Hepatic stellate cell (primary cell): ENCODE measurements around the gene BAIAP3.

Experiments
- DNase-seq: peaks from one replicate; pipeline ENCODE4 v3.0.0; 2011; ENCODE audit warnings: low spot score

The BAIAP3 gene

GRCh38 chr16:1348441-1348840 is 15.0 kb downstream of the BAIAP3 start:
- no peak for DNase-seq

- DNase-seq = no peak
Measured at GRCh38 chr16:1348926-1349325, 15.5 kb downstream of the BAIAP3 start.

- DNase-seq = no peak
Measured at GRCh38 chr16:1349351-1349750, 15.9 kb downstream of the BAIAP3 start.

- DNase-seq = no peak
Measured at GRCh38 chr16:1349951-1350350, 16.5 kb downstream of the BAIAP3 start.

DNA sequence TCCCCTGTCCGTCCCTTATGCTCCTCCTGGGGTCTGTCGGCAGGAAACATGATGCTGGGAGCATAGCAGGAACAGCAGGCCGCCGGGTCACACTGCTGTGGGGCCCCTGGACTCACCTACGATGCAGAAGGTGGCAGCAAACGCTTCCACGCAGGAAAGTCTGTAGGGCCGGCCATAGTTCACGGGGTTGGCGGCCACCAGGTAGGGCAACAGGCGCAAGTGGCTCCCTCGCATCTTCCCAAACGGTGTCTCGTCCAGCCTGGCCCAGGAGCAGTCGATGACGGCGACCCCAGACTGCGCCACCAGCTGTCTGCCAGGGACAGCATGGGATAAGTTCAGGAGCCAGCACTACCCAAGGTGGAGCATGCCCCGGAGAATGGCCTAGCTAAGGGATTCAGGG is 17.2 kb downstream of the BAIAP3 start:
- no peak for DNase-seq

DNA sequence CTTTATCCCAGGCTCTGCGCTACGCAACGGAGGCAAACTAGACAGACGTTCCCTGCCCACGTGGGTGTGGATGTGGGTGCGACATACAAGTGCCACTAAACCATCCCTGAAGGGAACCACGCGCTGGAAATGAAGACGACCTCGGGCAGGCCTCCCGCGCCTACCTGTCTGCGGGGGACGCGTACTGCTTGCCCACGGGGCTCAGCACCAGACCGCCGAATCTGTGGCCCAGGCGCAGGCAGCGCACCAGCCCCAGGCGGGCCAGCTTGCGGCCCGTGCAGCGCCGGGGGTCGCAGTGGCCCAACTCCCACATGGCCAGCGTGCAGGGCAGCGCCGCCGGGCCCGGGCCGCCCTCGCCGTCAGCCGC is 17.8 kb downstream of the BAIAP3 start:
- no peak for DNase-seq

- DNase-seq = peak; percentile 87
Measured at GRCh38 chr16:1351582-1352362, 18.3 kb downstream of the BAIAP3 start, which contains the start of the genes GNPTG and TSR3. GNPTG (plus strand) TSS chr16:1351931; CDS start chr16:1351966, 35 bp downstream. TSR3 (minus strand) TSS chr16:1351878; CDS start chr16:1351804, 74 bp downstream.

DNA sequence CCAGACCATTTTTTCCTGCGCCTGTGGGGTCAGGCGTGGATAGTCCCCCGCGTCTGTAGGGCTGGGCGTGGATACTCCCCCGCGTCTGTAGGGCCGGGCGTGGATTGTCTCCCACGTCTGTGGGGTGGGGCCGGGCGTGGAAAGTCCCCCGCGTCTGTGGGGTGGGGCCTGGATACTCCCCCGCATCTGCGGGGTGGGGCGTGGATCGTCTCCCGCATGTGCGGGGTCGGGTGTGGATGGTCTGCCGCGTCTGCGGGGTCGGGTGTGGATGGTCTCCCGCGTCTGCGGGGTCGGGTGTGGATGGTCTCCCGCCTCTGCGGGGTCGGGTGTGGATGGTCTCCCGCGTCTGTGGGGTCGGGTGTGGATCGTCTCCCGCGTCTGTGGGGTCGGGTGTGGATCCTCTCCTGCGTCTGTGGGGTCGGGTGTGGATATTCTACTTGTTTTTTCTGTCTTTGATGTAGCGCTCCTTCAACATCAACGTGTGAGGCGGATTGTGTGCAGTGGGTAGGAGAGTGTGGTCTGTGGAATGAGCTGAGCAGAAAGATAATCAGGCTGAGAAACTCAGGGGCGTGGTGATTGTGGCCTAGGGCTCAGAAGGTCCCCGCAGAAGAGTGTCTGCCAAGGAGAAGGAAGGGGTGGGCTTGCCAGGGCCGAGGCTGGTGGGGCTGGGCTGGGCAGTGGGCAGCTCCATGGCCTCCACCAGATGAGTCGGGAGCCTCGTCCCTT is 21.5 kb downstream of the BAIAP3 start:
- no peak for DNase-seq

DNA sequence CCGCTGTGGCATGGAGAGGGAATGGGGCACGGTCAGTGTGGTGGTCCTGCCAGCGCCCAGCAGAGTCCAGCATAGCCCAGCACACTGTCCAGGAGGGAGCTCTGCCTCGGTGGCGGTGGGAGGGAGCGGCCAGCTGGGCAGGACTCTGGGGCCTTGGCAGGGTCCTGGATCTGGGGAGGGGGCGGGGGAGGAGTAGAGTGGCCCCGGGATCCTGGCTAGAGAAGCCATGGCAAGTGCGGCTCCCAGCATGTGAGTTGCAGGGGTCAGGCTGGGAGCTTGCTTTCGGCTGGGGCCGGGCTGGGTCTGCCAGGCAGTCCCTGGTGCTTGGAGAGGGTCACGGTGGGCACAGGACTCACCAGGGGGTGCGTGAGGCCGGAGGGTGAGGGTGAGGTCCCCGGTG is 22.1 kb downstream of the BAIAP3 start:
- DNase-seq = no peak

DNA sequence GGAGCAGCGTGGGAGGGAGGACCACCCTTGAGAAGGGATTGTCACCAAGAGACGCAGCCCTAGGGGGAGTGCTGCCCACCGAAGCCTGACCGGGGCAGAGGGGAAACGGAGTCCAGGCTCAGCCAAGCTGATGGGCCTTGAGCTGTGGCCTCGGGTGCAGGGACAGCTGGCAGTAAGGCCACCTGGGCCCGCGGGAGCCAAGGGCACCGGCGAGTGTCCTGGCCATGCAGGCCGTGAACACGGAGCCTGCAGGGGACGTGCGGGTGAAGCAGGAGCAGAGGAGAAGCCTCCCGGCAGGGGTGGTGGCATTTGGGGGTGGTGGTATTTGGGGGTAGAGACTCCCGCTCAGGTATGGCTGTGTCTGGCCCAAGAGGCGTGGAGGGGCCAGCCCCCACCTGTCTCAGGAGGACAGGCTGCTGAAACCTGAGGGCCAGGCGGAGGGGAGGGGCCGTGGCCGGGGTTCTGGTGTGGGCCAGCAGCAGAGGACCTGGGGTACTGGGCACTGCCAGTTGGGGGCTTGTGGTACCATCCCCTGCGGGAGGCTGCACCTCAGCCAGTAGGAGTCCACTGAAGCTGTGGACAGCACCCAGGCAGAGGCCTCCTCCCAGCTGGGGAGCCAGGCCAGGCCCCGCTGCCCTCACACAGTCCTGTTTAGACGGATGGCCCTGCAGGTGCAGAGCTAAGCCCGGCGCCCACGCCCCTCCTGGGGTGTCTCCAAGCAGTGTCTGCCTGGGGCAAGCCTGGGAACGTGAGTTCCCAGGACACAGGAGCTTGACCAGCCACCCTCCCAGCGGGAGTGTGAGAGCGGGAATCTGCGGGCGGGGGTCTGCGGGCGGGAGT is 22.8 kb downstream of the BAIAP3 start:
- DNase-seq = no peak

DNA sequence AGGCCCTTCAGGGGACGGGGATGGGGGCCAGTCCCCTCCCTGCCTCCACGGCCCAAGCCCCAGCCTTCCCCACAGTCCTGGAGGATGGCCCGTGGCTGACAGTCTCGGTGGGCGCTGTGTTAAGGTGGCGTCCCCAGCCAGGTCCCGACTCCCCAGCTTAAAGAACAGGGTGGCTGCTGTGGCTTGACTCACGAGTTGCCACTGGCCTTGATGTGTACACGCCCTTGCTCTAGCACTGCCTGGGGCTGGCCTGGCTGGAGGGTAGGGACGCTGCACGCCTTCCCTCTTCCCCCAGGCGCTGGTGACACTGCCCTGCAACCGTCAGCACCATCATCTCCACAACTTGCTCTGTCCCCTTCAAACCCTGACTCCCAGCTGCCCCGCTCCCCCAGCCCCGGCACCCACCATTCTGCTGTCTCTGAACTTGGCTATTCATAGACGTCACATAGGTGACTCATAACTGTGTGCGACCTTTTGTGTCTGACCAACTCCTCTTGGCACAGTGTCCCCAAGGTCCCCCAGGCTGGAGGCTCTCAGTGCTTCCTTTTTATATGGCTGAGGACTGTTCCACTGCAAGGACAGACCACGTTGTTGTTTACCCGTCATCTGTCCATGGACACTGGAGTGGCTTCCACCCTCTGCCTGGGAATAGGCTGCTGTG is 24.6 kb downstream of the BAIAP3 start:
- DNase-seq = no peak

DNA sequence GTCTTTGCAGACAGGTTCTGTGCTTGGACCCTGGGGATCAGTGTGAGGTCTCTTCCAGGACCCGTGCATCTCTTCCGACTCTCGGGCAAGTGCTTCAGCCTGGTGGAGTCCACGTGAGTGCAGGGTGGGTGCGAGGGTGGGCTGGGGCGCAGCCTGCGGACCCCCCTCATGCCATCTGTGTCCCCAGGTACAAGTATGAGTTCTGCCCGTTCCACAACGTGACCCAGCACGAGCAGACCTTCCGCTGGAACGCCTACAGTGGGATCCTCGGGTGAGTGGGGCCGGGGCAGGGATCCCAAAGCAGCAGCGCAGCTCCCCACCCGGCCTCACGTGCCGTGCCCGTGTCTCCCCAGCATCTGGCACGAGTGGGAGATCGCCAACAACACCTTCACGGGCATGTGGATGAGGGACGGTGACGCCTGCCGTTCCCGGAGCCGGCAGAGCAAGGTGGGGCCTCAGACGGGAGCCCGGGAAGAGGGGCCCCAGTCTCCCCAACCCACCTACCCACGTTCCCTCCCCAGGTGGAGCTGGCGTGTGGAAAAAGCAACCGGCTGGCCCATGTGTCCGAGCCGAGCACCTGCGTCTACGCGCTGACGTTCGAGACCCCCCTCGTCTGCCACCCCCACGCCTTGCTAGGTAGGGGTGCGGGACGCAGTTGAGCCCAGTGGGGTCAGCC is 28.4 kb downstream of the BAIAP3 start:
- DNase-seq = no peak

DNA sequence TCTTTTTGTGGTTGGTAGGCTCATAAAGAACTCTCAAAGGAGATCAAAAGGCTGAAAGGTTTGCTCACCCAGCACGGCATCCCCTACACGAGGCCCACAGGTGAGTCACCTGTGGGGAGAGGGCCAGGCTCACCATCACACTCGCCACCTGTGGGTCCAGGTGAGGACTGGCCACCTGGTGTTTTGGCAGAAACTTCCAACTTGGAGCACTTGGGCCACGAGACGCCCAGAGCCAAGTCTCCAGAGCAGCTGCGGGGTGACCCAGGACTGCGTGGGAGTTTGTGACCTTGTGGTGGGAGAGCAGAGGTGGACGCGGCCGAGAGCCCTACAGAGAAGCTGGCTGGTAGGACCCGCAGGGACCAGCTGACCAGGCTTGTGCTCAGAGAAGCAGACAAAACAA is 29.4 kb downstream of the BAIAP3 start:
- DNase-seq = no peak

- DNase-seq = peak; percentile 77
Measured at GRCh38 chr16:1363501-1364041, 30.1 kb downstream of the BAIAP3 start.

DNA sequence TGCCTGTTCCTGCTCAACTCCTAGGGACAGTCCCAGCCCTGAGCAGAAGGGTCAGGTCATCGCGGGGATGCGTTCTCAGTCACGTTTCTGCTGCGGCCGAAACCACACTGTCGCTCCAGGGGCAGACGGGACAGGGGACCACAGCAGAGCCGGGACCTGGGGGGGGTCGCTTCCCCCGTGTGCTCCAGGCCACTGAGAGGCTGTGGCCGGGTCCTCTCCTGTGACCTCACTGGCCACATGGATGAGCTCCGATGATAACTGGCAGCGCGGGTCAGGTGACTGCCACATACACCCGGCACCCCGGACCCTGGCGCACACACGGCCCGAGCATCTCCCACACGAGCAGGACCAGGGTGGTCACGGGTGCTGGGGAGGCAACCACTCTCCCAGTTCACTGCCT is 31.1 kb downstream of the BAIAP3 start:
- DNase-seq = no peak

DNA sequence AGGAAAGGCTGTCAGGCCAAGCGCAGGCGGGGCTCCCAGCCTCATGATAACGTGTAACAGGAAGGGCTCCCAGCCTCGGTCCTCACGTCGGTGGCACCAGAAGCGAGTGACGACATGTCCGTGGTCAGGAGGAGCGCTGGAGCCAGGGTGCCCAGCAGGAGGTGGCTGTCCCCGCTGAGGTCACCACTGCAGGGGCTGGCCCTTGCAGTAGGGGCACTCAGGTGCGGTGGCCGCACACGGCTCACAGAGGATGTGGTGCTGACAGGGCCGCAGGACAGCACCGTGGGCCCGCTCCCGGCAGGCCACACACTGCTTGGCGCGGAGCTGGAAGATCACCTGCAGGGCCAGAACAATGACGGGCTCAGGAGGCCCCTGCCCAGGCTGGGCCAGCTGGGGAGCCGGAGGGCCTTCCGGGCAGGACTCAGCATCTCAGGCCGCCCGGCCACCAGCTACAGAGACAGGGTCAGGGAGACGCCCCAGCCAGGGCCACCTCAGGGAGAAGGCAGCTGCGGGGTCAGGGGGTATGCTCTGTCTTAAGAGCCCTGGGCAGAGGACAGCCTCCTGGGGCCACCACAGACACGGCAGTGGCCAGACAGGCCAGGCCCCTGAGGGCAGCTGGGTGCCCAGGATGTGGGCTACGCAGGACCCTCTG is 32.7 kb downstream of the BAIAP3 start:
- no peak for DNase-seq

- no peak for DNase-seq
Measured at GRCh38 chr16:1366712-1367299, 33.4 kb downstream of the BAIAP3 start.

- DNase-seq = no peak
Measured at GRCh38 chr16:1367486-1368174, 34.2 kb downstream of the BAIAP3 start.
